Measurements from ENCODE around the gene MINDY4. TPM values are rescaled to one million over a fixed set of nuclear protein-coding genes. Genes with fewer than 3 reads are reported as not detected.

Gene MINDY4
- total and polyA plus RNA-seq, 2 of the 8 experiments (the other 6 are each of a cell fraction or from before 2014, with no cell fraction given), result 1.3 to 3.6 TPM

DNA sequence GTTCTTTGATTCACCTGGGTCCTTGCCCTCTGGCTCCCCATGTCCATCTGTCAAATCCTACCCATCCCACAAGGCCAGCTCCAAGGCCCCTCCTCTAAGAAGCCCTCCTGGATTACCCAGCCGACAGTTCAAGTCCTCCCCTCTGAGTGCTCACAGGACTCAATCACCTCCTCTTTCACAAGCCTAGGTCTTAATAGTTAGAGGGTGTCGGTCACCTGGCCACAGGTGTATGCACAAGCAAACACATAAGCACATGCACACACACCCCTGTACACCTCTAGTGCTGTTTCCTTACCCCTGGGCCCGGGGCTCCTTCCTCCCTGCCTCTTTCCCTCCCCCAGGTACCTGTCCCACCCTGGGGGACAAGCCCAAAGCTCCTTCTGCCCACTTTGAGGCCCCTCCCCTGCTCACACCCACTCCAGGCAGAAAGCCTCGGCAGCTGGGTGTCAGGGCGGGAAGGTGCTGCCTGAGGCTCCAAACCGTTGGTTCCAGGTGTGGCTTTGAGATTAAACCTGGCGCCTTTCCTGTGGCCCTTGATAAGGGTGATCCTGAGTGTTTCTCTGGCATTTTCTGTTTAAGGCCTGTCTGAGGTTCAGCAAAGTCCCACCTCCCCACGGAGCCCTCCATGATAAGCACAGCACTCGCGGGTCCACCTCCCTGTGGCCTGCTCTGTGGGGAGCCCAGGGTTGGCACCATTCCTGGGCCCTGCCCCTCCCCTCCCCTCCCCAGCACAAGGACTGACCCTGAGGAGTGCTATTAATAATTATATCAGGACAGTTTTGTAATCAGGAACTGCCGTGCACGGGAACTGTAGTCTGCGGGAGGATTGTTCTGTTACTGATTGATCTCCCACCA, 125.8 kb downstream of the MINDY4 start (continued):
- no peak for TF ChIP-seq EZH2 (IDR thresholded peaks at IDR 0.05; ENCODE audit: low read depth, low read length, severe bottlenecking)
- TF ChIP-seq SAP30 (IDR thresholded peaks at IDR 0.05; ENCODE audit: insufficient read depth, insufficient replicate concordance, low read length), result no peak
- no peak for TF ChIP-seq SIRT6 (IDR thresholded peaks at IDR 0.05; ENCODE audit: low read length)
- no peak for TF ChIP-seq SIX5 (IDR thresholded peaks at IDR 0.05; ENCODE audit: low read depth, low read length)
- TF ChIP-seq, protein P1, sequence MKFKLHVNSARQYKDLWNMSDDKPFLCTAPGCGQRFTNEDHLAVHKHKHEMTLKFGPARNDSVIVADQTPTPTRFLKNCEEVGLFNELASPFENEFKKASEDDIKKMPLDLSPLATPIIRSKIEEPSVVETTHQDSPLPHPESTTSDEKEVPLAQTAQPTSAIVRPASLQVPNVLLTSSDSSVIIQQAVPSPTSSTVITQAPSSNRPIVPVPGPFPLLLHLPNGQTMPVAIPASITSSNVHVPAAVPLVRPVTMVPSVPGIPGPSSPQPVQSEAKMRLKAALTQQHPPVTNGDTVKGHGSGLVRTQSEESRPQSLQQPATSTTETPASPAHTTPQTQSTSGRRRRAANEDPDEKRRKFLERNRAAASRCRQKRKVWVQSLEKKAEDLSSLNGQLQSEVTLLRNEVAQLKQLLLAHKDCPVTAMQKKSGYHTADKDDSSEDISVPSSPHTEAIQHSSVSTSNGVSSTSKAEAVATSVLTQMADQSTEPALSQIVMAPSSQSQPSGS (IDR thresholded peaks at IDR 0.05; ENCODE audit: low read length), result no peak
- no peak for TF ChIP-seq POU5F1 (IDR thresholded peaks at IDR 0.05; ENCODE audit: low read depth, low read length)
- TF ChIP-seq TAF7 (optimal IDR thresholded peaks at IDR 0.05; ENCODE audit: borderline replicate concordance, low read depth, low read length), result no peak

Measured in H1 (cell line).